ENCODE measurements around the gene ADGRA3. TPM values are rescaled to one million over a fixed set of nuclear protein-coding genes. Genes with fewer than 3 reads are reported as not detected.
"Not testable (repeated sequence)": the region's sequence is repeated elsewhere in the genome, so short reads cannot be mapped to it uniquely, and the experiment has no call there.

Gene ADGRA3
- polyA plus RNA-seq, 3 donors = 6.6 to 9.5 (median 8.8) TPM

DNA sequence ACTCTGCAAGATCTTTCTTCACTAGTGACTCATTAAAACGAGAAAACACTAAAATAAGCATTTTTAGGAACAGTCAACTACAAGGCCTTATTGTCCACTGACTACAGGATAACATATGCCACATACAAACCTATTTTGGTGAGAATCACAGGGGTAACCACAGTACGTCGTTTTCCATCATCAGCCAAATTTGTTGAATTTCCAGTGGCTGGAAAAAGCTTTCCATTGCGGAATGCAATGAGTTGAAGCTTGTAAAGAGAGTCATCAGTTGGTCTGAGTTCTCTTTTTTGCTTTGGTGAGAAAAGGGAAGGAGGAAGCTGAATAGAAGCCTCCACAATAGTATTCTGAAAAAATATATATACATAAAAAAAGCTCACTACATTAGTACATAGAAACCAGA is 102.4 kb downstream of the ADGRA3 start:
- WGBS, 3 donors = 82 to 85% (median 83%) methylated on average over 4 of the region's 4 CpGs
- H3K27ac ChIP-seq (ENCODE audit: low read depth, low read length) = no peak overlapping the region

GRCh38 chr4:22412013-22412412 is 103.9 kb downstream of the ADGRA3 start:
- H3K27ac ChIP-seq (ENCODE audit: low read depth, low read length) = no peak overlapping the region
- WGBS, 3 donors = 85 to 93% (median 89%) methylated on average over 3 of the region's 3 CpGs

DNA sequence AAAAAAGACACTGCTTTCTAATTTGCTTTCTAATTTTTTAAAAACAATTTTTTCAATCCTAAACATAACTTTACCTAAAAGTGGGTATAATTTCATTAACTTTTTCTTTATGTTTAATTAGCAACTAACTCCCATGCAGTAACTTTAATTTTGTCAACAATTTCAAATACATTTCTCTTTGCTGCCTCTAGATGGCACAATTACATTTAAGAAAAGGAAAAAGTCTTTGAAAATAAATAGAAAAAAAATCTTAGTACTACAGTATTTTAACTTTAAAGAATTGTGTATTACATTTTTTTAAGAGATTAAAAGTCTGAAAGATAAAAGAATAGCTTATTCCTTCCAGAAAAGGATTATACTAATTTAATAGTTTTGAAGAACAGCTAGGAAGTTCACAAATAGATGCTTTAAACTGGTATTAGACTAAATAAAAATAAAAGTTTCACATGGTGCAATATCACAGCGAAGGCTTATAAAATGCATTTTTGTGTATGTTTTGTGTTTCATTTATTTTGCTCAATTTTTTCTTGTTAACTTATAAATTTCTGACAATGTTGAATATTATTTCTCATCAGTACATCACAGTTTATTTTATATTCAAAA is 105.1 kb downstream of the ADGRA3 start:
- H3K27ac ChIP-seq (ENCODE audit: low read depth, low read length) = no peak overlapping the region
- 80 to 91% (median 85%) methylated on average over 1 of the region's 1 CpG for WGBS, 3 donors

DNA sequence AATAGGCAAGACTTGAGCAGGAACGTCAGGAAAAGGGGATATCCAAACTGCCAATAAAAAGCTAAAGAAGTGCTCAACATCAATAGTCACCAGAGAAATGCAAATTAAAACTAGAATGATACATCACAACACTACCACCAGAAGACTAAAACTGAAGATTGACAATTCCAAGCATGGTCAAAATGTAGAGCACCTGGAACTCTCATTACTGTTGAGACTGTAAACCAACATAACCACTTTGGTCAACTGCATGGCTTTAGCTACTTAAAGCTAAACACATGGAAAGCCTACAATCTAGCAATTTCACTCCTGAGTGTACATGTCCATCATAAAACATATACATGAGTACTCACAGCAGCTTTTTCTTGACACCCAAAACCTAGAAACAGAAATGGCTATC is 107.4 kb downstream of the ADGRA3 start:
- H3K27ac ChIP-seq (ENCODE audit: low read depth, low read length) = no peak overlapping the region
- 81 to 95% (median 90%) methylated on average over 1 of the region's 1 CpG for WGBS, 3 donors

DNA sequence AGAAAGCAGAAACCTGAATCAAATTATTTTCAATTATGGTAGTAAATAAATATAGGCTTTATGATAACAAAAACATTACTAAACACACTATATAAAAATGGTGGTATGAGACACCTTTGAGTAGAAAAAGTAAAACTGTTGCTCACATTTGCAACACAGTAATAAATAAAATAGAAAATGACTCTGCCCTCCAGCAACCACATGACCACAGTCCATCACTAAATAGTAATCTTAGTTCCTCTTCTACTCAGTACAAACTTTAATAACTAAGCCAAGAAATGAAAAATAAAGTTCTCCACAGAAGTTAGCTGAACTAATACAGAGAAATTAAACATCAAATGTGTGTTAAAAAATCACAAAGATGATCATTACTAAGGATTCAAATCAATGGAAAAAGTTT is 108.5 kb downstream of the ADGRA3 start:
- no peak overlapping the region for H3K27ac ChIP-seq (ENCODE audit: low read depth, low read length)

DNA sequence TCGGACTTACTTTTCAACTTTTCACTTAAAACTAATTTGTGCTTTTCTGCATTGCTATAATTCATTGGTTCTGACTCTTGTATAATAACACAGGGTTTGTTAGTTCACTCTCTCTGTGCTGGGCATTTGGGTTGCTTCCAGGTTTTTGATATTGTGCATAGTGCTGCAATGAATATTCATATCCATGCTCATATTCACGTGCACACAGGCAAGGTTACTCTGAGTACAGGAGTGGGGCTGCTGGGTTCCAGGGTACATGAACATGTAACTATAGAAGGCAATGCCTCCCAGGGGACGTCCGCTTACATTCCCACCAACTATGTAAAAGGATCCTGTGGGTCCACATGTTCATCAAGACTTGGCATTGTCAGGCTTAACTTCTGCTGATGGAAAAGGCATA is 117.2 kb downstream of the ADGRA3 start:
- 85 to 91% (median 91%) methylated on average over 4 of the region's 4 CpGs for WGBS, 3 donors
- H3K27ac ChIP-seq (ENCODE audit: low read depth, low read length) = no peak overlapping the region

- no peak overlapping the region for H3K27ac ChIP-seq (ENCODE audit: low read depth, low read length)
- 90 to 93% (median 90%) methylated on average over 3 of the region's 3 CpGs for WGBS, 3 donors
Observed at GRCh38 chr4:22391551-22391950, 124.3 kb downstream of the ADGRA3 start.

GRCh38 chr4:22389240-22389870 is 126.5 kb downstream of the ADGRA3 start:
- no peak overlapping the region for H3K27ac ChIP-seq (ENCODE audit: low read depth, low read length)
- WGBS, 3 donors = 35 to 38% (median 37%) methylated on average over 3 of the region's 3 CpGs

DNA sequence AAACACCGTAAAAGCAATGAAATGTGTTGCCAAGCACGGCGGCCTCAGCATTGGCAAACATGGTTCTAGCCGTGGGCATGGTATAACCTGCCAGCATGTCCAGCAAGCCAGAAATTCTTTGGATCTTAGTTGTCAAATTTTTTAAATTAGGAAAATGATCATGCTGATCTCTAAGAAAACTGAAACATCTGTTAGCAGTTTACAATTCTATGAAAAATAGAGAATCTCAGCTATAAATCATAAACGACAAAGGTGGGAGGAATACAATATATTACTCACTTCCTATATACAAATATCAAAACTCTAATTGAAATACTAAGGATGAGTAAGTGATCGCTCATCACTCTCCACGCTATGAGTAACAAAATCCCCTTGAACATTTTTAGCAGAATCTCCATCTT is 130.3 kb downstream of the ADGRA3 start:
- WGBS, 3 donors = 72 to 86% (median 83%) methylated on average over 7 of the region's 7 CpGs
- H3K27ac ChIP-seq (ENCODE audit: low read depth, low read length) = no peak overlapping the region

DNA sequence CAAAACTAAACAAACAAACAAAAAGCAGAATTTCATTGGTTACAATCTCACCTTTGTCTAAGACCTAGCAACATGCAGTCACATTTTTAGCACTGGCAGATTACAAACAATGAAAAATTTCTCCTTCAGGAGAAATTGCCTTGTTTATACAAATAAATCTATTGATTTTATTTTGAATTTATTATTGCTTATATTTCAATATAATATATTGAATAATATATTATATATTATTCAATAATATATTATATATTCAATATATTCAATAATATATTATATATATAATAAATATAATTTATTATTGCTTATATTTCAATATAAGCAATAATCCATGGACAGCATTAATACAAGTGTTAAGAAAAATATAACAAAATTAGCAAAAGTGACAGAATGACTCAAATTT is 131.7 kb downstream of the ADGRA3 start:
- H3K27ac ChIP-seq (ENCODE audit: low read depth, low read length) = no peak overlapping the region

DNA sequence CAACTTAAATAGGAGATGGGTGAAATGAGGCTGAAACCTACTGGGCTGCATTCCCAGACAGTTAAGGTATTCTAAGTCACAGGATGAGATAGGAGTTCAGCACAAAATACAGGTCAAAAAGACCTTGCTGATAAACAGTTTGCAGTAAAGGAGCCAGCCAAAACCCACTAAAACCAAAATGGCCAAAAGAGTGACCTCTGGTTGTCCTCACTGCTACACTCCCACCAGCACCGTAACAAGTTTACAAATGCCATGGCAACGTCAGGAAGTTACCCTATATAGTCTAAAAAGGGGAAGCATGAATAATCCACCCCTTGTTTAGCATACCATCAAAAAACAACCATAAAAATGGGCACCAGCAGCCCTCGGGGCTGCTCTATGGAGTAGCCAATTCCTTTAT is 133.7 kb downstream of the ADGRA3 start:
- WGBS, 3 donors = 50 to 72% (median 56%) methylated on average over 3 of the region's 3 CpGs

GRCh38 chr4:22372986-22373385 is 142.9 kb downstream of the ADGRA3 start:
- WGBS, 3 donors = 77 to 80% (median 78%) methylated on average over 3 of the region's 3 CpGs
- no peak overlapping the region for H3K27ac ChIP-seq (ENCODE audit: low read depth, low read length)

More for the DNA sequence above, 133.7 kb downstream of the ADGRA3 start:
- H3K27ac ChIP-seq (ENCODE audit: low read depth, low read length) = not testable (repeated sequence)

- 83 to 89% (median 85%) methylated on average over 8 of the region's 8 CpGs for whole genome bisulfite sequencing, 3 donors
- no peak overlapping the region for H3K27ac ChIP-seq (ENCODE audit: low read depth, low read length)
Observed at GRCh38 chr4:22369901-22370562, 145.8 kb downstream of the ADGRA3 start.

DNA sequence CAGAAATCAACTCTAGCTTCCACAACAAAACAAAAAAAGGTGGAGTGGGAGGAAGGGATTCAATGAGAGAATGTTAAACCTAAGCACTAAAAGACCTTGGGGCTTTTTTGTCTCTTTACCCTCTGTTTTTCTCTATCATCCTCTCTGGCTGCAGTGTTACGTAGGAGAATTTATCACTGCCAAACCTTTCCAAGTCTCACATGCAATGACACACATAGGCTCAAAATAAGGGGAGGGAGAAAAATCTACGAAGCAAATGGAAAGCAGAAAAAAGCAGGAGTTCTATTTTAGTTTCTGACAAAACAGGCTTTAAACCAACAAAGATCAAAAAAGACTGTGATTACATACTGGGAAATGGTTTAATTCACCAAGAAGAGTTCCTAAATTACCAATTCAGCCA is 152.1 kb downstream of the ADGRA3 start:
- WGBS, 3 donors = 82 to 88% (median 84%) methylated on average over 2 of the region's 2 CpGs
- H3K27ac ChIP-seq (ENCODE audit: low read depth, low read length) = no peak overlapping the region

- WGBS, 3 donors = 43 to 98% (median 49%) methylated on average over 2 of the region's 2 CpGs
Observed at GRCh38 chr4:22363036-22363435, 152.8 kb downstream of the ADGRA3 start.

DNA sequence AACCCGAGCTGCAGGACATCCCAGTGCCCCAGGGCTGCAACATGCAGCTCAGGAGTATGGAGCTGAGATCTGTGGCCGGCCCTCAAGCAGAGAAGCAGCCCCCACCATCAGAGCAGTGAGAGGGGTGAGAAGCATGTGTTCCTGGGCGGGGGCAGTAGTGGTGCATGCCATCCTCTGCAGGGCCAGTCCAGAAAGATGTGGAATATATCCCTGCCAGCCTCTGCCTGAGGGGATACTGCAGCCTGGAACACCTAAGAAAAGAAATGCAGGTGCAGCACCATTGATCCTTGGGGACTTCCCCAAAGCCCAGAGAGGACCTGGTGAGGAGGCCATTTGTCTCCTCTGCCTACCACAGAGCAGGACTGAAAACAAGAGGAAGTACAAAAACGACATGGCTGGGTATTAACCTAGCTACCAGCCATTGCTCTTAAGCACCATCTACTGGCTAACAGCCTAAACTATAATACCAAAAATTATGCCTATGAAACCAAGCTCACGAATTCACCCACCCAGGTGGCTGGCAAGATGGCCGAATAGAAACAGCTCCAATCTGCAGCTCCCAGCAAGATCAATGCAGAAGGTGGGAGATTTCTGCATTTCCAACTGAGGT is 158.8 kb downstream of the ADGRA3 start:
- H3K27ac ChIP-seq (ENCODE audit: low read depth, low read length) = no peak overlapping the region
- 58 to 73% (median 61%) methylated on average over 6 of the region's 6 CpGs for WGBS, 3 donors

More at GRCh38 chr4:22363036-22363435, 152.8 kb downstream of the ADGRA3 start:
- H3K27ac ChIP-seq (ENCODE audit: low read depth, low read length) = no peak overlapping the region

DNA sequence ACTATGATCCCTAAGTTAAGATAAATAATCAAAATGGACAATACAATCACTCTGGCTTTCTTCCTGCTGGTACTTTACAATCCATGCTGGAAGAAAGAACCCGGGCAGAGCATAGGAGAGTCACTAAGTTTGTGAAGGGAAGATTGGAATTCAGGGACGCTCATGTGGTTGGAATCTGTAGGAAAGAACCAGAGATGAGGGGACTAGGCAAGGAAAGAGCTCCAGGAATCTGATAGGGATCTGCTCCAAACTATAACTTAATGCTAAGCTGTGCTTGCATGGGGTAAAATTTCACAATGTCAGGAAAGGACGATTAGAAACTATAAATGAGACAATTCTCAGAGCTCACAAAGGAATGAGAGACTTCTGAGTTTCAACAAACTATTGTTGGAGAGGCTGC is 167.5 kb downstream of the ADGRA3 start:
- 48 to 78% (median 56%) methylated on average over 3 of the region's 3 CpGs for WGBS, 3 donors
- no peak overlapping the region for H3K27ac ChIP-seq (ENCODE audit: low read depth, low read length)

DNA sequence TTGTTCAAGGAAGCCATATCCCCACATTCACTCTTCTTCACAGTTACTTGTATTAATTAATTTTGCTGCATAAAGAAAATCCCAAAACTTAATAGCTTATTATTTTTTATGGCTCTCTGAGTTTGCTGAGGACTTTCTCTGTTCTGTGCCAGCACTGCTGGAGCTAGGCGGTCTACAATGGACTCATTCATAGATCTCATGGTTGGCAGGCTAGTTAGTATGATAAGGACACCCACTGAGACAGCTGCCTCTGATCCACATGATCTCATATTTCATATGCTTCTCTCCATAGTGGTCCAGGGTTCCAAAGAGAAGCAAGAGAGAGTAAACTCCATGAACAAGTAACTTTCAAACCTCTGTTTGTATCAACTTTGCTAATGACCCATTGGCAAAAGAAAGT is 170.2 kb downstream of the ADGRA3 start:
- no peak overlapping the region for H3K27ac ChIP-seq (ENCODE audit: low read depth, low read length)
- WGBS, 3 donors = 90 to 93% (median 91%) methylated on average over 1 of the region's 1 CpG

DNA sequence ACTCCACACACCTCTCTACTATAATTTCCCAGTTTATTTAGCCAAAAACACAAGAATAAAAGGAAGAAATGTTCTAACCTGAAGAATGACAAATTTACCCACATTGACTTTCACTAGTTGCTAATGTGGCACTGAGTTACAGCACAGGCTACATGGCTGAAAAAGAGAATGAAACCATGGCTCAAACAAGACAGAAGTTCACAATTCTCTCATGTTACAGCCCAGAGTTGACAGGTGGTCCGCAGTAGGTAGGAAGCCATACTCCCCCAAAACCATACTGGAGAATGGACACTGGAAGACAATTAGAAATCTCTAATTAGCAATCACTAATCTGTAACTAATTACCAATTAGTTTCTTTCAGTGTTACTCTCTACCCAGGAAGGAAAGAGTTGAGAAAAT is 170.8 kb downstream of the ADGRA3 start:
- 0 to 67% (median 7%) methylated on average over 1 of the region's 1 CpG for WGBS, 3 donors
- no peak overlapping the region for H3K27ac ChIP-seq (ENCODE audit: low read depth, low read length)

DNA sequence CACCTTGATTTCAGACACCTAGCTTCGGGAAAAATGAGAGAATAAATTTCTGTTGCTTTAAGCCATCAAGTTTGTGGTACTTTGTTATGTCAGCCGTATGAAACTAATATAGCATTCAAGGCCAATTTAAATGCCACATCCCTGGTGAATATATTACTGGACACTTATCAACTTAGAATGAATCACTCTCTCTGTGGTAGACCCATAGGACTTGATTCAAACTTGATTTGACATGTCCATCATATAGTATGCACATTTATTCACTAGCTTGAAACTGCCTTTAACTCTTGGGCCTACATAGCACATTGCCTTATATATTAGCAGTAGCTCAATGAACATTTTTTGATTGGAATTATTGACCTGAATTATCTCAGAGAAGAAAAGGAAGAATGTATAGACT is 172.3 kb downstream of the ADGRA3 start:
- H3K27ac ChIP-seq (ENCODE audit: low read depth, low read length) = no peak overlapping the region
- WGBS, 3 donors = 82 to 90% (median 90%) methylated on average over 2 of the region's 2 CpGs
